Measurements from ENCODE around the gene AJM1. TPM values are rescaled to one million over a fixed set of nuclear protein-coding genes. Genes with fewer than 3 reads are reported as not detected.

The AJM1 gene
- total and polyA plus RNA-seq, 2 of the 8 experiments (the other 6 are each of a cell fraction or from before 2014, with no cell fraction given): 0.12 to 0.97 TPM

DNA sequence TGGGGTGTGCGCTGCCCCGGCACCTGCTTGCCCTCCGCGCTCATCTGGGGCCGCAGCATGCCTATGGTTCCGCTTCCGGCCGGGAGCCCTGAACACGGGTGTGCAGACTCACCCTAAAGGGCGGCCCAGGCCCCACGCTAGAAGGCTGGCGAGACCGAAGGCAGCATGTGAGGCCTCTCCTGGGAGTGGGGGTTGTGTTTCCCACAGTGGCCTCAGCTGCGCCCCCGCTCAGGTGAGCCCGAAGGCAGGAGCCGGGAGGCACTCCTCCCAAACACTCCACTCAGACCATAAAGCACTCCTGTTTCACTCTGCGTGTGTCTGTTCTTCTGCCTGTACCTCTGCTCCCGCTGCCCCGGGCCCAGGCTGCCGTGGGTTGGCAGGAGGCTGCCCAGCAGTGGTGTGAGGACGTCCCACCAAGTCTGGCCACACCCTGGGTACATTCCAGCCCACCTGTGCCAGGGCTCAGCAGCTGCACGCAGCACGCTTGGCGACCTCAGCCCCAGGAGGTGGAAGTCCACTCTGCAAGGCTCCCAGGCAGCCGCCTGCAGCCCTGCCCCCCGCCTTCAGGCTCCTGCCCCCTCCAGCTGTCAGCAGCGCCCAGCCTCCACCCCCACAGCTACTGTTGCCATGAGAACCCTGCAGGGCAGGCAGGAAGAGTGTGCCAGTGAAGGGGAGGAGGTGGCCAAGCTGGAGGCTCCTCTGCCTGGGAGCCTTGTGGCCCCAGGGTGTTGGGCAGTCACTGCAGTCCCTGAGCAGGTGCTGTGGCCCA, 1.2 kb upstream of the AJM1 start (continued):
- TF ChIP-seq, protein P1, sequence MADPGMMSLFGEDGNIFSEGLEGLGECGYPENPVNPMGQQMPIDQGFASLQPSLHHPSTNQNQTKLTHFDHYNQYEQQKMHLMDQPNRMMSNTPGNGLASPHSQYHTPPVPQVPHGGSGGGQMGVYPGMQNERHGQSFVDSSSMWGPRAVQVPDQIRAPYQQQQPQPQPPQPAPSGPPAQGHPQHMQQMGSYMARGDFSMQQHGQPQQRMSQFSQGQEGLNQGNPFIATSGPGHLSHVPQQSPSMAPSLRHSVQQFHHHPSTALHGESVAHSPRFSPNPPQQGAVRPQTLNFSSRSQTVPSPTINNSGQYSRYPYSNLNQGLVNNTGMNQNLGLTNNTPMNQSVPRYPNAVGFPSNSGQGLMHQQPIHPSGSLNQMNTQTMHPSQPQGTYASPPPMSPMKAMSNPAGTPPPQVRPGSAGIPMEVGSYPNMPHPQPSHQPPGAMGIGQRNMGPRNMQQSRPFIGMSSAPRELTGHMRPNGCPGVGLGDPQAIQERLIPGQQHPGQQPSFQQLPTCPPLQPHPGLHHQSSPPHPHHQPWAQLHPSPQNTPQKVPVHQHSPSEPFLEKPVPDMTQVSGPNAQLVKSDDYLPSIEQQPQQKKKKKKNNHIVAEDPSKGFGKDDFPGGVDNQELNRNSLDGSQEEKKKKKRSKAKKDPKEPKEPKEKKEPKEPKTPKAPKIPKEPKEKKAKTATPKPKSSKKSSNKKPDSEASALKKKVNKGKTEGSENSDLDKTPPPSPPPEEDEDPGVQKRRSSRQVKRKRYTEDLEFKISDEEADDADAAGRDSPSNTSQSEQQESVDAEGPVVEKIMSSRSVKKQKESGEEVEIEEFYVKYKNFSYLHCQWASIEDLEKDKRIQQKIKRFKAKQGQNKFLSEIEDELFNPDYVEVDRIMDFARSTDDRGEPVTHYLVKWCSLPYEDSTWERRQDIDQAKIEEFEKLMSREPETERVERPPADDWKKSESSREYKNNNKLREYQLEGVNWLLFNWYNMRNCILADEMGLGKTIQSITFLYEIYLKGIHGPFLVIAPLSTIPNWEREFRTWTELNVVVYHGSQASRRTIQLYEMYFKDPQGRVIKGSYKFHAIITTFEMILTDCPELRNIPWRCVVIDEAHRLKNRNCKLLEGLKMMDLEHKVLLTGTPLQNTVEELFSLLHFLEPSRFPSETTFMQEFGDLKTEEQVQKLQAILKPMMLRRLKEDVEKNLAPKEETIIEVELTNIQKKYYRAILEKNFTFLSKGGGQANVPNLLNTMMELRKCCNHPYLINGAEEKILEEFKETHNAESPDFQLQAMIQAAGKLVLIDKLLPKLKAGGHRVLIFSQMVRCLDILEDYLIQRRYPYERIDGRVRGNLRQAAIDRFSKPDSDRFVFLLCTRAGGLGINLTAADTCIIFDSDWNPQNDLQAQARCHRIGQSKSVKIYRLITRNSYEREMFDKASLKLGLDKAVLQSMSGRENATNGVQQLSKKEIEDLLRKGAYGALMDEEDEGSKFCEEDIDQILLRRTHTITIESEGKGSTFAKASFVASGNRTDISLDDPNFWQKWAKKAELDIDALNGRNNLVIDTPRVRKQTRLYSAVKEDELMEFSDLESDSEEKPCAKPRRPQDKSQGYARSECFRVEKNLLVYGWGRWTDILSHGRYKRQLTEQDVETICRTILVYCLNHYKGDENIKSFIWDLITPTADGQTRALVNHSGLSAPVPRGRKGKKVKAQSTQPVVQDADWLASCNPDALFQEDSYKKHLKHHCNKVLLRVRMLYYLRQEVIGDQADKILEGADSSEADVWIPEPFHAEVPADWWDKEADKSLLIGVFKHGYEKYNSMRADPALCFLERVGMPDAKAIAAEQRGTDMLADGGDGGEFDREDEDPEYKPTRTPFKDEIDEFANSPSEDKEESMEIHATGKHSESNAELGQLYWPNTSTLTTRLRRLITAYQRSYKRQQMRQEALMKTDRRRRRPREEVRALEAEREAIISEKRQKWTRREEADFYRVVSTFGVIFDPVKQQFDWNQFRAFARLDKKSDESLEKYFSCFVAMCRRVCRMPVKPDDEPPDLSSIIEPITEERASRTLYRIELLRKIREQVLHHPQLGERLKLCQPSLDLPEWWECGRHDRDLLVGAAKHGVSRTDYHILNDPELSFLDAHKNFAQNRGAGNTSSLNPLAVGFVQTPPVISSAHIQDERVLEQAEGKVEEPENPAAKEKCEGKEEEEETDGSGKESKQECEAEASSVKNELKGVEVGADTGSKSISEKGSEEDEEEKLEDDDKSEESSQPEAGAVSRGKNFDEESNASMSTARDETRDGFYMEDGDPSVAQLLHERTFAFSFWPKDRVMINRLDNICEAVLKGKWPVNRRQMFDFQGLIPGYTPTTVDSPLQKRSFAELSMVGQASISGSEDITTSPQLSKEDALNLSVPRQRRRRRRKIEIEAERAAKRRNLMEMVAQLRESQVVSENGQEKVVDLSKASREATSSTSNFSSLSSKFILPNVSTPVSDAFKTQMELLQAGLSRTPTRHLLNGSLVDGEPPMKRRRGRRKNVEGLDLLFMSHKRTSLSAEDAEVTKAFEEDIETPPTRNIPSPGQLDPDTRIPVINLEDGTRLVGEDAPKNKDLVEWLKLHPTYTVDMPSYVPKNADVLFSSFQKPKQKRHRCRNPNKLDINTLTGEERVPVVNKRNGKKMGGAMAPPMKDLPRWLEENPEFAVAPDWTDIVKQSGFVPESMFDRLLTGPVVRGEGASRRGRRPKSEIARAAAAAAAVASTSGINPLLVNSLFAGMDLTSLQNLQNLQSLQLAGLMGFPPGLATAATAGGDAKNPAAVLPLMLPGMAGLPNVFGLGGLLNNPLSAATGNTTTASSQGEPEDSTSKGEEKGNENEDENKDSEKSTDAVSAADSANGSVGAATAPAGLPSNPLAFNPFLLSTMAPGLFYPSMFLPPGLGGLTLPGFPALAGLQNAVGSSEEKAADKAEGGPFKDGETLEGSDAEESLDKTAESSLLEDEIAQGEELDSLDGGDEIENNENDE (IDR thresholded peaks at IDR 0.05; ENCODE audit: insufficient replicate concordance, low read length): no peak
- TF ChIP-seq SIN3A (conservative IDR thresholded peaks at IDR 0.05 in 1 of 2, IDR thresholded peaks at IDR 0.05 in 1 of 2; ENCODE audit: low read depth in 1 of 2, low read length in 2 of 2): 0 out of 4 replicates have a peak, but pooled peaks of 1 of the 2 experiments have one; percentile 33
- TF ChIP-seq CEBPB (IDR thresholded peaks at IDR 0.05; ENCODE audit: low read depth, low read length): no peak
- no peak for TF ChIP-seq PHF8 (conservative IDR thresholded peaks at IDR 0.05; ENCODE audit: low read depth, low read length)
- no peak for TF ChIP-seq YY1 (IDR thresholded peaks at IDR 0.05; ENCODE audit: low read depth, low read length)
- peak; percentile 64 for TF ChIP-seq POLR2AphosphoS5 (IDR thresholded peaks at IDR 0.05; ENCODE audit: low read depth, low read length)
- TF ChIP-seq GABPA (IDR thresholded peaks at IDR 0.05; ENCODE audit: borderline replicate concordance, insufficient read depth, low read length): 0 out of 2 replicates have a peak, but pooled peaks have one; percentile 8

Measured in H1 (cell line).